ENCODE results near the gene KRT38. TPM values are rescaled to one million over a fixed set of nuclear protein-coding genes. Genes with fewer than 3 reads are reported as not detected.

Gene KRT38
- total and polyA plus RNA-seq, 9 donors, result not detected

GRCh38 chr17:41417127-41417526, 23.7 kb downstream of the KRT38 start:
- Histone ChIP-seq H3K9me3 (no peaks in the 10 kb centered on the region), H3K4me3 (no peak overlapping the region), H3K27me3 (no peaks in the 10 kb centered on the region), H3K36me3 (no peaks in the 10 kb centered on the region), H3K27ac (no peak overlapping the region), H3K4me1 (ENCODE audit: insufficient read depth) (peaks cover 36% of the 10 kb centered on the region)
- intact Hi-C loops (cut with DNase I), result loop anchor here in 2 of 4 donors (10.0 kb wide), 1 partner anchor 108 kb away; the partner anchor contains the start of gene KRT19 (in 2 of the 2)
- DNase-seq, result no peak
- 88 to 98% (median 92%) methylated on average over 6 of the region's 6 CpGs for WGBS, 3 donors
- TF ChIP-seq EP300 (IDR thresholded peaks at IDR 0.05), result no peak
- no peak for TF ChIP-seq CTCF (IDR thresholded peaks at IDR 0.05)
- TF ChIP-seq POLR2A (IDR thresholded peaks at IDR 0.05), result no peak

GRCh38 chr17:41416479-41416878, 24.3 kb downstream of the KRT38 start:
- intact Hi-C loops (cut with DNase I), result loop anchor here in 2 of 4 donors (10.0 kb wide), 1 partner anchor 108 kb away; the partner anchor contains the start of gene KRT19 (in 2 of the 2)
- no peak for DNase-seq
- Histone ChIP-seq H3K4me1 (ENCODE audit: insufficient read depth) (peaks cover 36% of the 10 kb centered on the region), H3K27me3 (no peaks in the 10 kb centered on the region), H3K9me3 (no peaks in the 10 kb centered on the region), H3K36me3 (no peaks in the 10 kb centered on the region), H3K27ac (peak overlapping the region in 1 of 2 donors; percentile 9), H3K4me3 (no peak overlapping the region)
- 27 to 48% (median 39%) methylated on average over 5 of the region's 5 CpGs for WGBS, 3 donors
- no peak for TF ChIP-seq POLR2A (IDR thresholded peaks at IDR 0.05)
- no peak for TF ChIP-seq CTCF (IDR thresholded peaks at IDR 0.05)
- TF ChIP-seq EP300 (IDR thresholded peaks at IDR 0.05), result no peak

GRCh38 chr17:41415833-41416335, 24.9 kb downstream of the KRT38 start:
- WGBS, 3 donors, result 8 to 17% (median 9%) methylated on average over 3 of the region's 3 CpGs
- Histone ChIP-seq H3K36me3 (no peaks in the 10 kb centered on the region), H3K27me3 (no peaks in the 10 kb centered on the region), H3K4me1 (ENCODE audit: insufficient read depth) (peaks cover 36% of the 10 kb centered on the region), H3K4me3 (no peak overlapping the region), H3K9me3 (no peaks in the 10 kb centered on the region), H3K27ac (peak overlapping the region in 1 of 2 donors; percentile 9)
- DNase-seq, result peak; percentile 72 to 85 (median 77)
- intact Hi-C loops (cut with DNase I), result loop anchor here in 2 of 4 donors (10.0 kb wide), 1 partner anchor 109 kb away; the partner anchor contains the start of gene KRT19 (in 2 of the 2)
- TF ChIP-seq CTCF (IDR thresholded peaks at IDR 0.05) (no peak), POLR2A (IDR thresholded peaks at IDR 0.05) (no peak), EP300 (IDR thresholded peaks at IDR 0.05) (no peak)

- intact Hi-C loops (cut with DNase I), result loop anchor here in 2 of 4 donors (10.0 kb wide), 1 partner anchor 109 kb away; the partner anchor contains the start of gene KRT19 (in 2 of the 2)
- peak overlapping the region in 1 of 2 donors; percentile 45 for H3K27ac ChIP-seq
- DNase-seq, result no peak
- no peaks in the 10 kb centered on the region for H3K9me3 ChIP-seq
- H3K36me3 ChIP-seq, result no peaks in the 10 kb centered on the region
- H3K4me1 ChIP-seq (ENCODE audit: insufficient read depth), result peaks cover 36% of the 10 kb centered on the region
- TF ChIP-seq EP300 (IDR thresholded peaks at IDR 0.05), result no peak
- TF ChIP-seq CTCF (IDR thresholded peaks at IDR 0.05), result no peak
- no peak for TF ChIP-seq POLR2A (IDR thresholded peaks at IDR 0.05)
- H3K4me3 ChIP-seq, result no peak overlapping the region
- 8 to 12% (median 9%) methylated on average over 4 of the region's 4 CpGs for WGBS, 3 donors
- no peaks in the 10 kb centered on the region for H3K27me3 ChIP-seq
Observed at GRCh38 chr17:41415411-41415810, 25.4 kb downstream of the KRT38 start.

Measured in ovary (tissue), 9 donors.